Activated CD8-positive, alpha-beta T cell treated with anti-CD3 and anti-CD28 coated beads, Interleukin-2, amount 10 ng/mL, durations not matched to agents 7 days and 5 days (primary cell): ENCODE measurements around the gene B3GALT6. TPM values are rescaled to one million over a fixed set of nuclear protein-coding genes. Genes with fewer than 3 reads are reported as not detected.

Experiments used
- ATAC-seq: fragments of 150-1000 bp; cut with Tn5 transposase; one replicate; pipeline ENCODE4 v1.10.0; 2021; ENCODE audit warnings: moderate library complexity
- CTCF ChIA-PET: fragments of 350-600 bp; sonication (Branson Sonifier 250); formaldehyde crosslinking; loops from one replicate; lab custom pipeline; 2021; ENCODE audit warnings: antibody characterized with exemption; lab: Charles Lee
- POLR2A ChIA-PET: fragments of 350-600 bp; sonication (Branson Sonifier 250); formaldehyde crosslinking; loops from one replicate; lab custom pipeline; 2021; ENCODE audit warnings: antibody characterized with exemption; lab: Charles Lee
- DNase-seq: peaks from one replicate; pipeline ENCODE4 v3.0.0-alpha.2; 2020
- H3K27ac Mint-ChIP-seq: one replicate; pipeline ENCODE4 v1.8.0; 2021; ENCODE audit warnings: mild to moderate bottlenecking, mixed read lengths
- H3K27me3 Mint-ChIP-seq: one replicate; pipeline ENCODE4 v1.8.0; 2021; ENCODE audit warnings: low read depth, mixed read lengths
- H3K36me3 Mint-ChIP-seq: one replicate; pipeline ENCODE4 v1.8.0; 2021; ENCODE audit warnings: low read depth, mixed read lengths
- H3K4me1 Mint-ChIP-seq: one replicate; pipeline ENCODE4 v1.8.0; 2021; ENCODE audit warnings: low read depth, mixed read lengths
- H3K4me3 Mint-ChIP-seq: one replicate; pipeline ENCODE4 v1.8.0; 2021; ENCODE audit warnings: mild to moderate bottlenecking, mixed read lengths
- H3K9me3 Mint-ChIP-seq: one replicate; pipeline ENCODE4 v1.8.0; 2022; ENCODE audit warnings: mixed read lengths; ENCODE audit not compliant: insufficient read depth
- total RNA-seq, 2 experiments: library from RNA; stranded (reverse); gene quantifications; one replicate each; pipeline ENCODE4 v1.2.3, GENCODE V29; 2021

The B3GALT6 gene
- total RNA-seq, 2 experiments from 2014 or later, result 21.2 to 22.4 TPM

DNA sequence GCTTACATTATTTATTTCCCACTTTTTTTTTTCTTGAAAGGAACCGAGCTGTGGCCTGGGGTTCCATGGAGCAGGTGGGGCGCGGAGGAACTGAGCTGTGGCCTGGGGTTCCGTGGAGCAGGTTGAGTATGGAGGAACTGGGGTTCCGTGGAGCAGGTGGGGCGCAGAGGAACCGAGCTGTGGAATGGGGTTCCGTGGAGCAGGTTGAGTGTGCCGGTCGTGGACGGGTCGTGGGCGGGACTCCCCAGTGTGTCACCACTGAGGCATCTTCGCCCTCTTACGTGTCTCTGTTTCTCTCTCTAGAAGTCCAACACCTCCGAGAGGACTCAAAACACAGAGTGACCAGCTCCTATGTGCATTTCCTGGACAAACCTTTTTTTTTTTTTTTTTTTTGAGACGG, 47.0 kb downstream of the B3GALT6 start:
- POLR2A ChIA-PET, result interaction anchor here (0.6 kb wide), 1 partner anchor 47 kb away, joined by 3 read pairs; no protein-coding TSS in a partner anchor

DNA sequence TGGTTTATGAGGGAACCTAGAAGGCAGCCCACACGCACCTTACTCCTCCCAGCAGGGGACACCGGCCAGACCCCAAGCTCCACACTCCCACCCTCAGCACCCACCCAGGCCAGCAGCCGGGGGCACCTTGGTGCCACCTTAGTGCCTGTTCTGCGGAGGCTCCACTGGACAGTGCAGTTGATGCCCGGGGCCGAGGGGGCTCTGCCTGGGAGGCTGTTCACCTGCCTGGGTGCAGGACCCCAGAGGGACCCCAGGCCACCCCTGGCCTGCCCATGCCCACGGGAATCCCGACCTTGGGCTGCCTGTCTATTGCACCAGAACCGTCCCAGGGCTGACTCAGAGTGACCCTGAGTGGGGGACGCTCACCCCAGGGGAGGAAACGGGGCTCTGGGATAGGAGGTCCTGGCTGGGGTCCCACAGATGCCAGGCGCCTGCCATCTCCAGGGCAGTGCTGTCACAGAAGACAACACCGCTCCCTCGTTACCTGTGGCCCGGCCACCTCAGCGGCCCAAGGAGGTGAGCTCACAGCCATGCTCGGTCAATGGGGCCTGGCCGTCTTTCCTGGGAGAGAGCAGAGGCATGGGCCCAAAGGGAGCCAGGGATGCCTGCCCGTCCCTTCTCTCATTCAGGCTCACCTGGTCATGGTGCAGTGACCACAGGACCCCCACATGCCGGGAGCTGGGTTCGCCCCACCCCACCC, 48.9 kb downstream of the B3GALT6 start:
- ATAC-seq, result no peak
- CTCF ChIA-PET, result no interaction called here

More for the DNA sequence above, 47.0 kb downstream of the B3GALT6 start:
- DNase-seq, result no peak
- H3K27ac Mint-ChIP-seq, result no peak overlapping the region
- no peaks in the 10 kb centered on the region for H3K36me3 Mint-ChIP-seq
- no peak overlapping the region for H3K4me3 Mint-ChIP-seq
- CTCF ChIA-PET, result no interaction called here
- H3K27me3 Mint-ChIP-seq, result no peaks in the 10 kb centered on the region
- H3K9me3 Mint-ChIP-seq, result no peaks in the 10 kb centered on the region
- H3K4me1 Mint-ChIP-seq, result peaks cover 5% of the 10 kb centered on the region
- no peak for ATAC-seq

DNA sequence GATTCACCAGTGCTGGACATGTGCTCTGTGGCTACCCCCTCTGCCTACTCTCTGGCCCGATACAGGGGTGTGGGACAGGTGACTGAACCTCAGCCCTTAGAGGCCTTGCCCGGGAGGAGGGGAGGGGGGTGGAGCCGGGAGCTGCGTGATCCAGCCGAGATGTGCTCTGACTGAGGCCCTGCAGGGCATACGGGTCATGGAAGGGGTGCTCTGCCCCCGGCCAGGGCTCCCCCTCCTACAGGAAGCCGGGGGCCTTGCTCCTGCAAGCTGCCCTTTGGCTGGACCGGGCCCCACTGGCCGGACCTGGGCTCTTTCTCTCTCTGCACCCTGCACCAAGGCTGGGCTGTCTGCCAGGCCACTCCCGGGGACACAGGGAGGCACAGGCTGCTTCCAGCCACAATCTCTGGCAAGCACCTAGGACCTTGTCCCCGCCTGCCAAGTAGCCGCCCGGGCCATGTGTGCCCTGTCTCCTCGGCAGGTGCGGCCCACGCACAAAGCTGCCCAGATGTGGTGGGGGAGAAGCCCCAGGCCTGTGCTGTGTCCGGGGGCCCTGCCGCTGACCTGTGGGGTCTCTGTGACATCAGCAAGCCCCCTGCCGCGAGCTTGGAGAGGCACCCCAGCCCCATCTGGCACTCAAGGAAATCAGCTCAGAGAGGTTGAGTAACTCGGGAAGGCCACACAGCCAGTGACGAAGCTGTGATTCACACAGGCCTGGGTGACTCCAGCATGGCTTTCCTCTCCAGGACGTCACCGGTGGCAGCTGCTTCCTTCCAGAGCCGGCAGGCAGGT, 49.7 kb downstream of the B3GALT6 start:
- DNase-seq (no peak), ATAC-seq (no peak)
- no peak overlapping the region for H3K27ac Mint-ChIP-seq
- ChIA-PET CTCF (interaction anchor here (0.7 kb wide), 1 partner anchor 97 kb away, joined by 3 read pairs; no protein-coding TSS in a partner anchor), POLR2A (no interaction called here)
- no peaks in the 10 kb centered on the region for H3K4me1 Mint-ChIP-seq
- no peaks in the 10 kb centered on the region for H3K36me3 Mint-ChIP-seq
- H3K9me3 Mint-ChIP-seq, result no peaks in the 10 kb centered on the region
- H3K4me3 Mint-ChIP-seq, result no peak overlapping the region
- no peaks in the 10 kb centered on the region for H3K27me3 Mint-ChIP-seq

More for the DNA sequence above, 48.9 kb downstream of the B3GALT6 start:
- no peak overlapping the region for H3K4me3 Mint-ChIP-seq
- DNase-seq, result no peak
- no peak overlapping the region for H3K27ac Mint-ChIP-seq
- no peaks in the 10 kb centered on the region for H3K27me3 Mint-ChIP-seq
- no peaks in the 10 kb centered on the region for H3K9me3 Mint-ChIP-seq
- POLR2A ChIA-PET, result no interaction called here
- H3K36me3 Mint-ChIP-seq, result no peaks in the 10 kb centered on the region
- no peaks in the 10 kb centered on the region for H3K4me1 Mint-ChIP-seq

DNA sequence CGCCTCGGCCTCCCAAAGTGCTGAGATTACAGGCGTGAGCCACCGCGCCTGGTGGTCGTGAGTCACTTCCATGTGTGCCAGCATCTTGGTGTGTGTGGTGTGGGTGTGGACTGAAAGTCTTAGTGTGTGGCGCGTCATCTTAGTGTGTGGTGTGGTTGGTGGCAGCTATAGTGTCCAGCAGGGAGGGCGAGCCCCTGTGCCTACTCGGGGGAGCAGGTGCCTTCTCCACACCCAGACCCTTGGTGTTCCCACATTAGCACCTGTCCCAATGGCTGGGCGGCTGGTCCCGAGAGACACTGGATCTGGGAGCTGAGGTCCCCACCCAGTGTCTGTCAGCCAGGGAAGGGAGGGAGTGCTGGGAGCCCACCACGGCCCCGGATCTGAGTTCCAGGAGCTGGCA, 51.0 kb downstream of the B3GALT6 start:
- DNase-seq (no peak), ATAC-seq (no peak)
- no peaks in the 10 kb centered on the region for H3K36me3 Mint-ChIP-seq
- no peaks in the 10 kb centered on the region for H3K9me3 Mint-ChIP-seq
- H3K4me1 Mint-ChIP-seq, result no peaks in the 10 kb centered on the region
- no peaks in the 10 kb centered on the region for H3K27me3 Mint-ChIP-seq
- H3K27ac Mint-ChIP-seq, result no peak overlapping the region
- POLR2A ChIA-PET, result no interaction called here
- H3K4me3 Mint-ChIP-seq, result no peak overlapping the region
- CTCF ChIA-PET, result no interaction called here

DNA sequence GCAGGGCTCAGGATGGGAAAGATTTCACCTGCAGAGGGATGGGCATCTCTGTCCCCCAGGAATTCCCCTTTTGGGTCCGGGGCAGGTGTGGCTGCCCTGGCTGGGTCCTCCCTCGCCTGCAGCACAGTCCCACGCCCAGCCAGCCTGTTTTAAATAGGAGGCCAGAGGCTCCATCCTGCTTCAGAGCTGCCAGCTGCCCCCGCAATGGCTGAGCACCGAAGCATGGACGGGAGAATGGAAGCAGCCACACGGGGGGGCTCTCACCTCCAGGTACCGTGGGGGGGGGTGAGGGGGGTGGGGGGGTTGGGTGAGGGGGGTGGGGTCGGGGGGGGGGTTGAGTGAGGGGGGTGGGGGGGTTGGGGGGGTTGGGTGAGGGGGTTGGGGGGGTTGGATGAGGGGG, 51.8 kb downstream of the B3GALT6 start:
- CTCF ChIA-PET, result no interaction called here
- Mint-ChIP-seq H3K36me3 (no peaks in the 10 kb centered on the region), H3K4me1 (no peaks in the 10 kb centered on the region), H3K27me3 (no peaks in the 10 kb centered on the region), H3K27ac (no peak overlapping the region), H3K4me3 (no peak overlapping the region), H3K9me3 (no peaks in the 10 kb centered on the region)
- POLR2A ChIA-PET, result no interaction called here
- DNase-seq, result no peak
- ATAC-seq, result no peak

Other genes with a start within 250 kb of the B3GALT6 start
- under 1 TPM; 0.45 to 0.50 TPM for gene HES4, start 232.1 kb upstream of the B3GALT6 start, total RNA-seq
- gene ISG15, start 218.7 kb upstream of the B3GALT6 start, total RNA-seq, result 100 to 1,000 TPM; 385 to 413 TPM
- 10 to 100 TPM; 12.4 to 14.6 TPM for gene AGRN, start 212.1 kb upstream of the B3GALT6 start, total RNA-seq
- gene RNF223, start 157.9 kb upstream of the B3GALT6 start, total RNA-seq, result not detected
- gene C1orf159, start 116.1 kb upstream of the B3GALT6 start, total RNA-seq, result 10 to 100 TPM; 24.5 to 26.8 TPM
- under 1 TPM; 0.63 to 0.90 TPM for gene TTLL10, start 58.4 kb upstream of the B3GALT6 start, total RNA-seq
- gene TNFRSF18, start 25.6 kb upstream of the B3GALT6 start, total RNA-seq, result 10 to 100 TPM; 17.5 to 18.8 TPM
- 1 to 10 TPM; 1.6 to 2.9 TPM for gene TNFRSF4, start 18.1 kb upstream of the B3GALT6 start, total RNA-seq
- 10 to 100 TPM; 96.9 to 99.3 TPM for gene SDF4, start 236 bp upstream of the B3GALT6 start, total RNA-seq
- gene C1QTNF12, start 14.5 kb downstream of the B3GALT6 start, total RNA-seq, result 1 to 10 TPM; 1.8 to 2.2 TPM
- gene UBE2J2, start 41.6 kb downstream of the B3GALT6 start, total RNA-seq, result 10 to 100 TPM; 62.3 to 67.5 TPM
- gene SCNN1D, start 48.2 kb downstream of the B3GALT6 start, total RNA-seq, result 1 to 10 TPM; 3.4 to 3.6 TPM
- 10 to 100 TPM; 65.2 to 87.3 TPM for gene ACAP3, start 75.7 kb downstream of the B3GALT6 start, total RNA-seq
- gene PUSL1, start 76.4 kb downstream of the B3GALT6 start, total RNA-seq, result 10 to 100 TPM; 24.0 to 26.2 TPM
- gene INTS11, start 92.4 kb downstream of the B3GALT6 start, total RNA-seq, result 100 to 1,000 TPM; 120 to 134 TPM
- 10 to 100 TPM; 18.5 to 21.4 TPM for gene CPTP, start 92.6 kb downstream of the B3GALT6 start, total RNA-seq
- gene TAS1R3, start 99.0 kb downstream of the B3GALT6 start, total RNA-seq, result 1 to 10 TPM in 1 of 2 experiments, under 1 TPM in 1; 0.78 to 1.2 TPM
- gene DVL1, start 117.2 kb downstream of the B3GALT6 start, total RNA-seq, result 10 to 100 TPM; 29.1 to 30.7 TPM
- not detected for gene MXRA8, start 126.3 kb downstream of the B3GALT6 start, total RNA-seq
- gene AURKAIP1, start 143.0 kb downstream of the B3GALT6 start, total RNA-seq, result 100 to 1,000 TPM; 120 to 123 TPM
- 100 to 1,000 TPM in 1 of 2 experiments, 10 to 100 TPM in 1; 98.3 to 110 TPM for gene CCNL2, start 167.1 kb downstream of the B3GALT6 start, total RNA-seq
- gene MRPL20, start 175.1 kb downstream of the B3GALT6 start, total RNA-seq, result 100 to 1,000 TPM; 111 to 117 TPM
- not detected for gene ANKRD65, start 189.0 kb downstream of the B3GALT6 start, total RNA-seq
- under 1 TPM; 0.21 to 0.29 TPM for gene VWA1, start 203.5 kb downstream of the B3GALT6 start, total RNA-seq
- 1 to 10 TPM; 1.0 to 1.4 TPM for gene ATAD3C, start 217.5 kb downstream of the B3GALT6 start, total RNA-seq
- 10 to 100 TPM; 41.5 to 49.6 TPM for gene ATAD3B, start 239.5 kb downstream of the B3GALT6 start, total RNA-seq